HG03066 (cell line): ENCODE measurements around the gene CCL17.
"Not testable (repeated sequence)": the region's sequence is repeated elsewhere in the genome, so short reads cannot be mapped to it uniquely, and the experiment has no call there.

ENCODE experiments used
- ATAC-seq: cut with Tn5 transposase; IDR thresholded peaks from one replicate; pipeline ENCODE4 v1.9.1; 2021; ENCODE audit warnings: low read depth; ENCODE audit not compliant: unreplicated experiment

The CCL17 gene

DNA sequence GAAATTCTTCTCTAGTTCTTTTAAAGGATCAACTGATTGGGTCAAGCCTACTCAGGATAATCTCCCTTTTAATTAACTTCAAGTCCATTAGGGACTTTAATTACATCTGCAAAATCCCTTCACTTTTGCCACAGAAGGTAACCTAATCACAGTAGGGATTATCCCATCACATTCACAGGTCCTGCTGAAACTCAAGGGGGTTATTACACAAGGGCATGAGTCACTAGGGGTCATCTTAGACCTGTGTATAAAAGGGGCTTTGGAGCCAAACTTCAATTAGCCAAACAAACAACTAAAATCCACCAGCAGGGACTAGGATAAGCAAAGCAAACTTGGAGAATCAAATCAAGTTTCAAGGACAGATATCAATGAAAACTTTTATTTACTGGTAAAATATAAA is 23.3 kb downstream of the CCL17 start:
- ATAC-seq: no peak

DNA sequence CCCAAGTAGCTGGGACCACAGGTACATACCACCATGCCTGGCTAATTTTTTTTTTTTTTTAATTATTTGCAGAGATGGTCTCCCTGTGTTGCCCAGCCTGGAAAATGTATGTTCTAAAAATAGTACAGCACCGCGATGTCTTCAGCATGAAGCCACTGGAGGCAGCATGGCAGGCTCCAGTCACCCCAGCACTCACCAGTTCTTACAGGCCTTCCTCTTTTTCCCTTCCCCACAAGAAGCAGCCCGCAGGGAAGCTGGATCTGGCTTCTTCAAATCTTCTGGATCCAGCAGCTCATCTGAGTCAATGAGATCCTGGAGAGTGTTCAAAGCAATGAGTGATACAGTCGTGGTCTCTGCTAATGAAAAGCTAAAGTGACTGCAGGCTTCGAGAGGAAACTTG is 26.4 kb downstream of the CCL17 start:
- no peak for ATAC-seq

- no peak for ATAC-seq
Observed at GRCh38 chr16:57432505-57432904, 27.9 kb downstream of the CCL17 start.

DNA sequence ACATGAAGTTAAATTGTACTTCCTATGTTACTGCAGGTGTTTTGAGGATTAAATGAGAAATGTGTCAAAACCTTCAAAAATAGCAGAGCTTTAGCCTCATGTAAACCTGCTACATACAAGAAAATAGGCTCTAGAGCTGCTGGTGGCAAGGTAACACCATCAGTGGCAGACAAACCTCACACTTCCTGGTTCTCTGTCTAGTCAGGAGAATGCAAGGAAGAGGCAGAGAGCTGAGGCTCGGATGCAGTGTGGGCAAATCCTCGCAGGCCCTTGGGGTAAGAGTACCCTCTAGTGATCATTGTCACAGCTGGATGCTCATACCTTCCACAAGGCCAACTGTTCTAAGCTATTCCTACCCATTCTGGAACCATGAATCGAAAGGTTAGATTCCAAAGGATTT is 28.4 kb downstream of the CCL17 start:
- no peak for ATAC-seq

DNA sequence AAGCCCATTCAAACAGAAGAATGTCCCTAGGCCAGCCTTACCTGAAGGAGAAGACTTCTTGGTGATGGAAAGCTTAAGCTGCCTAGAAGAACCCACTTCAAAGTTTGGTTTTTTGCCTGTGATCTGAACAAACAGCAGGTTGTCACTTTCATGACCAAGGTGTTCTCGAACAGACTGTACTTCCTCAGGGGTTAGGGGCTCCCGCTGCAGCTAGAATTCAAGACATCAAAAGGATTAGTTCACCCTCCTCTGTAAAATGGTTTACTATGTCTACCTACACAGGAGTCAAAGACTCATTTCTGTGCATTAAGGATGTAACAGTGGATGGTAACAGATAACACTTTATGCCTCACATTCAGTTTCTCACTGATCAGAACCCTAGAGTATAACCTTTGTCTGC is 29.4 kb downstream of the CCL17 start:
- no peak for ATAC-seq

DNA sequence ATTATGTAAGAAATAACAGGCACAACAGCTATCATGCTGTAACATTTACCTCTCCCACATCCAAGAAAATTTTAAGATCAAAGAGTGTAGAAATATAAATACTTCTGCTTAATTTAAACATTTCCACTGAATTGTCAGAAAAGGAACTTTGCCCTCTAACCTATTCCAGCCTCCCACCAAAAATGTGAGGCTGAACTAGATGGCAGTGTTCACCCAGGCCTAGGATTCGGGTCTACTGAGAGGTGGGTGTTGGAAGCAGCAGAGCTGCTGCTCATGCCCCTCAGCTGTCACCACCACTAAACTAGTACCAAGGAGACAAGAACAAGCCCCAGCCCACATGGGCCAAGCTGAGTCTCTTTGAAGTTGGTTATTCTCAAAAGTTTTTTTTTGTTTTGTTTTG is 31.3 kb downstream of the CCL17 start:
- ATAC-seq: no peak

GRCh38 chr16:57439947-57440346 is 35.4 kb downstream of the CCL17 start:
- not testable (repeated sequence) for ATAC-seq

DNA sequence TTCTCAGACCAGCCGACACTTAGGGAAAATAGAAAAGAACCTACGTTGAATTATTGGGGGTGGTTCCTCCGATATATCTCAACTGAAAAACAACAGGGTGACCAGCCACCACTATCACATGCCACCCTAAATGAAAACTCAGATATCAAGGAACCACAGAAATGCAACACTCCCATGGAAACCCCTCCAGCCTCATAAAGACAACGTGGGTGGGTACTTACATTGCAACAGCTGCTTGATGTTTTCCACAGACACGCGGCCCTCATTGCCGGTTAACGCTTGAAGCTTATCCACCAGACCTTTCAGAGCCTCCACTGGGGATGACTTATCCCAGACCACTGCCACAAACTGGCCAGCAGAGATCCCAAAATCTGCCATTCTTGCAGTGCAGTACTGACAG is 36.0 kb downstream of the CCL17 start:
- not testable (repeated sequence) for ATAC-seq

DNA sequence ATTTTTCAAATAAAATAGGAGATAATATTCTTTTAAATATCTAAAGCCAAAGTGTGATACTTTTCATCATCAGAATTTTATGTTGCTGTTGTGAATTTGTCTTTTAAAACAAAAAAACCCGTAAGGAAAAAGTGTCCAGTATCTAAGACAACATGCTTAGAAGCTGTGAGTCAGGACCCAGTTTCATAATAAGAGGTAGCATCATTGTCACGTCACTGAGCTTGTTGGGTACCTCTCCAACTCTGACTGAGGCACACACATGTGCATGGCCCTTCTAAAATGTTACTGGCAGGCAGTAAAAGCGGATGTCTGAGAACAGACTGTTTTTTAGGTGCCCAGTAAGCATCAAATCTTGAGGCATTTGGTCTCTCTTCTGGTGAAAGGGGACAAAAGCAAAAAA is 40.1 kb downstream of the CCL17 start:
- ATAC-seq: no peak

DNA sequence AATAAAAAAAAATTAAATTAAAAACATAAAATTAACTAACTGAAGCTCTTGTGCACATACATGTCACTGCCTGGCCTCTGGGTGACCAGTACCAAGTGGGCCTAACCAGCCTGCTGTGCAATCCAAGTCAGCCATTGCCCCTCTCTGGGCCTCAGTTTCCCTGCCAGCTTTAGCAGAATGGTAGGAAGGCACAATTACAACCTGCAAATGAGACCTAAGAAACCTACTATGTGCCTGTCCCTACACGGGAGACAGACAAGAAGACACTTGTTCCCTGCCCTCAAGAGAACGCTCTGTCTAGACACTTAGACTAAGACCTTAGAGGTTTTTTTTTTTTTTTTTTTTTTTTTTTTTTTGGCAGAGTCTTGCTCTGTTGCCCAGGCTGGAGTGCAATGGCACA is 40.9 kb downstream of the CCL17 start:
- no peak for ATAC-seq

DNA sequence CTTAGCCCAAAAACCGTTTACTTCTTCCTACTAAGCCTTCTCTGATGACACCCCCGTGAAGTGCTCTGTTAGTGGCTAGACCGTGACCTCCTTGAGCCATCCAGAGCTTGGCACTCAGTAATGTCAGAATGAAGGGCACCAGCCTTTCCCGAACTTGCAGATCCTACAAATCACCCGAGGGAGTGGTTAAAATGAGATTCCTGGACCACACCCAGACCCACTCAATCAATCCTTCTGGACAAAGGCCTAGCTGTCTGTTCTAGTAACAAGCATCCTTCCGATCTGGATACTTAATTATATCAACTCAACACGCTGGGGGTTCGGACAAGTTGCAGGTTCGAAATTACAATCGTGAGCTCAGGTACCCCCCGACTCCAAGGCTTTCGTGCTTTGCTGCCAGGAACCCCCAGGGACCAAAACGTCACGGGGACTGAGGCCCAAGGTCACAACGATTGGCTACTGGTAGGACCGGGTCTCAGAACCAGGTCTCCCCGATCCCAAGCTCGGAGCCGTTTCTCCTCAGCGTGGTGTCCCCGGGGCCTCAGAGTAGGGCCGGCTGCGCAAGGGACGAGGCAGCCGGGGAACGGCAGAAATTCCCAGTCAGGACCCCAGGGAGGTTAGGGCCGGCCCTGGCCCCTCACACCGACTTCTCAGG is 42.1 kb downstream of the CCL17 start:
- ATAC-seq: peak; percentile 36

- ATAC-seq: peak; percentile 93
Observed at GRCh38 chr16:57447186-57447962, 42.8 kb downstream of the CCL17 start, which contains the start of the genes CIAPIN1 and COQ9. Gene CIAPIN1 (minus strand): TSS chr16:57447385. CDS start chr16:57440928, 6,457 bp downstream. Gene COQ9 (plus strand): TSS chr16:57447479. CDS start chr16:57447506, 27 bp downstream.

GRCh38 chr16:57452021-57452420 is 47.5 kb downstream of the CCL17 start:
- no peak for ATAC-seq

- peak; percentile 86 for ATAC-seq
Observed at GRCh38 chr16:57462209-57462977, 57.8 kb downstream of the CCL17 start, which contains the start of gene POLR2C. Gene POLR2C (plus strand): TSS chr16:57462679. CDS start chr16:57462725, 46 bp downstream.

- ATAC-seq: peak; percentile 21
Observed at GRCh38 chr16:57462978-57463362, 58.4 kb downstream of the CCL17 start.

DNA sequence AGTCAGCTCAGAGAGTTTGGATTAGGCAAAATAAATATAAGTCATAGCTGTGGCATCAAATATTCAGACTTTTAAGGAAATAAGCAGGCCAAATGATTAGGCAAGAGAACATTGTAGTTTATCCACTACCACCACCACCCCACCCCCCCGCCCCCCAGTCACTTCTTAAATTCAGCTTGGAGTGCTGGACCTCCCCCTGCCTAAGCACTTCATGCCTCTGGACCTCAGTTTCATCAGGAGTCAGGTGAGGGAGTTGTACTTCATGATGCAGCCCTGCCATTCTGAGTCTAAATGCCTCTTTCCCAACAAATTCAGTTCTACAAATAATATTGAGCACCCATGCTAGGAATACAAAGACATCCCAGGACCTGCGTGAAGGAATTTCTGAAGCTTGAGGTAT is 60.0 kb downstream of the CCL17 start:
- ATAC-seq: no peak
